T-helper 1 cell treated with Interleukin-12 subunit alpha and Interleukin-12 subunit beta and Interleukin-4 antibody, amounts not matched to agents 30 ng/mL and 1 ng/mL, for 36 hours (primary cell): Measurements from ENCODE around the gene PLVAP. TPM values are rescaled to one million over a fixed set of nuclear protein-coding genes. Genes with fewer than 3 reads are reported as not detected.

Source experiments
- intact Hi-C: fragments of 100-400 bp; cut with micrococcal nuclease; formaldehyde crosslinking; loops from one replicate; pipeline ENCODE4 v1.15.1; 2024
- total RNA-seq: library from RNA; stranded (reverse); gene quantifications from 2 replicates; pipeline ENCODE4 v1.2.3, GENCODE V29; 2022

PLVAP gene
- total RNA-seq, 1 donor from 2014 or later = 0.12 TPM

GRCh38 chr19:17359905-17360800 is 17.0 kb downstream of the PLVAP start:
- intact Hi-C loops = no loop called here

GRCh38 chr19:17358395-17358794 is 18.7 kb downstream of the PLVAP start:
- intact Hi-C loops = no loop called here

GRCh38 chr19:17357724-17358123 is 19.4 kb downstream of the PLVAP start:
- intact Hi-C loops = no loop called here

- intact Hi-C loops = no loop called here
These were observed 20.0 kb downstream of the PLVAP start for GRCh38 chr19:17357078-17357666.

GRCh38 chr19:17353386-17353785 is 23.8 kb downstream of the PLVAP start:
- intact Hi-C loops = no loop called here

- intact Hi-C loops = no loop called here
These were observed 24.4 kb downstream of the PLVAP start for GRCh38 chr19:17352608-17353280.

- intact Hi-C loops = no loop called here
These were observed 25.2 kb downstream of the PLVAP start for GRCh38 chr19:17351815-17352435.

GRCh38 chr19:17348700-17349099 is 28.4 kb downstream of the PLVAP start:
- intact Hi-C loops = no loop called here

- intact Hi-C loops = no loop called here
These were observed 29.3 kb downstream of the PLVAP start for GRCh38 chr19:17347877-17348276.

GRCh38 chr19:17347361-17347760 is 29.8 kb downstream of the PLVAP start:
- intact Hi-C loops = no loop called here

GRCh38 chr19:17346109-17346671 is 31.0 kb downstream of the PLVAP start:
- intact Hi-C loops = loop anchor here (1.0 kb wide), 5 partner anchors 9 to 124 kb away; partner anchors contain the start of genes GTPBP3 and SLC27A1

GRCh38 chr19:17341845-17342244 is 35.3 kb downstream of the PLVAP start:
- intact Hi-C loops = no loop called here

- intact Hi-C loops = no loop called here
These were observed 35.8 kb downstream of the PLVAP start for GRCh38 chr19:17341386-17341785.

GRCh38 chr19:17340871-17341357 is 36.2 kb downstream of the PLVAP start:
- intact Hi-C loops = no loop called here

GRCh38 chr19:17340302-17340870 is 36.8 kb downstream of the PLVAP start:
- intact Hi-C loops = no loop called here

- intact Hi-C loops = loop anchor here (10.0 kb wide), 1 partner anchor 516 kb away; the partner anchor contains the start of gene RPL18A
These were observed 37.9 kb downstream of the PLVAP start for GRCh38 chr19:17339088-17339741.

GRCh38 chr19:17338433-17339078 is 38.6 kb downstream of the PLVAP start:
- intact Hi-C loops = loop anchor here (10.0 kb wide), 1 partner anchor 516 kb away; the partner anchor contains the start of gene RPL18A

GRCh38 chr19:17337675-17338432 is 39.3 kb downstream of the PLVAP start:
- intact Hi-C loops = loop anchor here (1.0 to 10.0 kb wide), 16 partner anchors 8 to 679 kb away; partner anchors contain the start of genes BABAM1, DDA1, HAUS8 and MYO9B
